Heart right ventricle (tissue), 16 donors: ENCODE results near the gene LAMP5. TPM values are rescaled to one million over a fixed set of nuclear protein-coding genes. Genes with fewer than 3 reads are reported as not detected.

Source experiments
- ATAC-seq, 8 donors: fragments of 200-7000 bp; cut with Tn5 transposase; one replicate each; pipeline ENCODE4 v1.9.1; 2020; ENCODE audit warnings: mild to moderate bottlenecking in 8 of 8, moderate library complexity in 8 of 8, moderate number of reproducible peaks in 1 of 8
- DNase-seq, 2 donors: peaks; one replicate each; pipeline ENCODE4 v3.0.0-alpha.2; 2020
- H3K27ac ChIP-seq, 10 donors: fragments of 200-600 bp; sonication (generic) in 2 of 10; one replicate each; pipeline versions ENCODE4 v1.5.0 to v1.8.0; 2020 to 2022; ENCODE audit warnings: mild to moderate bottlenecking in 3 of 10
- H3K27me3 ChIP-seq, 7 donors: fragments of 200-600 bp; one replicate each; pipeline ENCODE4 v1.8.0; 2021 to 2022; ENCODE audit warnings: mild to moderate bottlenecking in 2 of 7
- H3K36me3 ChIP-seq, 9 donors: fragments of 200-600 bp; sonication (generic) in 1 of 9; one replicate each; pipeline versions ENCODE4 v1.5.0 to v1.8.0; 2020 to 2022; ENCODE audit warnings: mild to moderate bottlenecking in 2 of 9
- H3K4me1 ChIP-seq, 9 donors: fragments of 200-600 bp; sonication (generic) in 1 of 9; one replicate each; pipeline versions ENCODE4 v1.5.0 to v1.8.0; 2020 to 2022; ENCODE audit warnings: mild to moderate bottlenecking in 4 of 9
- H3K4me3 ChIP-seq, 10 donors: fragments of 200-600 bp; sonication (generic) in 2 of 10; one replicate each; pipeline versions ENCODE4 v1.5.0 to v1.8.0; 2020 to 2022; ENCODE audit warnings: mild to moderate bottlenecking in 7 of 10, moderate library complexity in 2 of 10
- H3K9me3 ChIP-seq, 11 donors: fragments of 200-600 bp in 10 of 11; sonication (generic) in 2 of 11; one replicate each; pipeline versions ENCODE4 v1.5.0 to v1.8.0; 2013 to 2022; ENCODE audit warnings: mild to moderate bottlenecking in 2 of 11, control low read depth in 1 of 11, moderate library complexity in 1 of 11
- WGBS, 2 donors: extraction: QIAGEN DNeasy Blood & Tissue Kit; methylation state at CpG; one replicate each; pipeline ENCODE4 v1.1.7; 2013; ENCODE audit warnings: inconsistent platforms in 1 of 2; 5-methylcytosine and 5-hydroxymethylcytosine counted together
- intact Hi-C, 10 donors: fragments of 100-400 bp; cut with DNase I; formaldehyde crosslinking; loops; one replicate each; pipeline versions ENCODE4 v1.11.1 to v1.14.2; 2022
- polyA plus RNA-seq, 2 donors: library from polyadenylated mRNA; stranded (reverse); fragments of 200-250 nt; gene quantifications; one replicate each; pipeline ENCODE4 v1.2.3, GENCODE V29; 2013
- total RNA-seq, 10 donors: library from RNA; stranded (reverse); fragmentation: NEBNext Ultra II Directional in 3 of 10; extraction: Animal tissue kit (Norgen Biotek cat#: 25700) in 3 of 10; gene quantifications; one replicate each; pipeline versions ENCODE4 v1.2.1 to v1.2.4, GENCODE V29; 2021 to 2023
- TF ChIP-seq, protein P1 (sequence below), 9 donors: fragments of 200-600 bp; sonication (generic) in 2 of 9; IDR thresholded peaks; one replicate each; pipeline versions ENCODE4 v1.5.0 to v1.8.0; 2021 to 2022; ENCODE audit warnings: antibody characterized with exemption in 9 of 9, mild to moderate bottlenecking in 5 of 9, moderate library complexity in 1 of 9
- donor health status: Arrhythmogenic right ventricular cardiomyopathy.
- donor health status: ischemic (EF 13 %, LVEDD 7.1; RV severe dilation, severe dysfunction).
- donor health status: healthy with polysubstance abuse.
- donor health status: DM: no; HTN: yes; CAD: no.
- donor health status: DM: no; HTN: no; CAD: no.
- donor health status: ischemic (EF 25% LVEDD 6.9; RV normal size, moderate dysfunction).
- donor health status: ischemic (EF 25% LVEDD 5.7; RV mildly dilated, moderate dysfunction).
- donor health status: healthy.
- donor health status: DM: yes; HTN: yes; CAD: no.
- donor health status: Ischemic cardiomyopathy.
- donor health status: ischemic (EF 35%, LVEDD 5.7; RV mildly dilated, moderate dysfunction).
- donor health status: nonischemic (EF 11% LVEDD 7.7; RV severe dilation, severe dysfunction).
- donor health status: DM: yes; HTN: yes; CAD: no.
- donor health status: PGD.
- donor health status: ischemic (EF 29% LVEDD 5.4; RV normal size, mild dysfunction).
- donor health status: nonischemic (EF 23%, LVEDD 6.1; RV moderate dilation, normal function).

The LAMP5 gene
- total and polyA plus RNA-seq, 12 donors, result 0.04 to 0.16 (median 0.11) TPM; not detected in 7

- TF ChIP-seq, protein P1, sequence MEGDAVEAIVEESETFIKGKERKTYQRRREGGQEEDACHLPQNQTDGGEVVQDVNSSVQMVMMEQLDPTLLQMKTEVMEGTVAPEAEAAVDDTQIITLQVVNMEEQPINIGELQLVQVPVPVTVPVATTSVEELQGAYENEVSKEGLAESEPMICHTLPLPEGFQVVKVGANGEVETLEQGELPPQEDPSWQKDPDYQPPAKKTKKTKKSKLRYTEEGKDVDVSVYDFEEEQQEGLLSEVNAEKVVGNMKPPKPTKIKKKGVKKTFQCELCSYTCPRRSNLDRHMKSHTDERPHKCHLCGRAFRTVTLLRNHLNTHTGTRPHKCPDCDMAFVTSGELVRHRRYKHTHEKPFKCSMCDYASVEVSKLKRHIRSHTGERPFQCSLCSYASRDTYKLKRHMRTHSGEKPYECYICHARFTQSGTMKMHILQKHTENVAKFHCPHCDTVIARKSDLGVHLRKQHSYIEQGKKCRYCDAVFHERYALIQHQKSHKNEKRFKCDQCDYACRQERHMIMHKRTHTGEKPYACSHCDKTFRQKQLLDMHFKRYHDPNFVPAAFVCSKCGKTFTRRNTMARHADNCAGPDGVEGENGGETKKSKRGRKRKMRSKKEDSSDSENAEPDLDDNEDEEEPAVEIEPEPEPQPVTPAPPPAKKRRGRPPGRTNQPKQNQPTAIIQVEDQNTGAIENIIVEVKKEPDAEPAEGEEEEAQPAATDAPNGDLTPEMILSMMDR (IDR thresholded peaks at IDR 0.05), result no peak
- intact Hi-C loops, result no loop called here
Observed at GRCh38 chr20:9570612-9571011, 56.2 kb downstream of the LAMP5 start.

DNA sequence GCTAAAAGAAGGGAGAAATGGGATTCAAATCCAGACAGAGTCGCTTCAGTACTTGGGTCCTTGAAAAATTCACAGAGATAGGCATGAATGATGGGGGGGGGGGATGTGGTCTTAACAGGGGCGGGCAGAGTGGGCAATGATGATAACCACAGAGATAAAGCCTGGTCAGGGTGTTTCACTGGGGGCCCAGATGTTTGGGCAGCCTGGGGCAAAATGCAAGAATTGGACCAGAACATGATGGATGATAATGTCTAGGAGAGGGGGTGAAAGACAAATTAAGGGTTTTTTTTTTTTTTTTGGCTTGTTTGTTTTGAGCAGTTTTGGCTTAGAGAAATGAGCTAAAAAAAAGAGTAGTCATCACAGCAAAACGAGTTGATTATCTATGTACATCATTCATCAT, 57.4 kb downstream of the LAMP5 start:
- no peaks in the 10 kb centered on the region for H3K36me3 ChIP-seq
- H3K4me1 ChIP-seq, result no peaks in the 10 kb centered on the region
- H3K27ac ChIP-seq, result no peak overlapping the region
- intact Hi-C loops, result no loop called here
- H3K9me3 ChIP-seq, result no peaks in the 10 kb centered on the region
- no peak for DNase-seq
- TF ChIP-seq, protein P1 (IDR thresholded peaks at IDR 0.05), result no peak
- no peak for ATAC-seq
- H3K27me3 ChIP-seq, result peaks cover 0 to 54% (median 36%) of the 10 kb centered on the region in 7 donors
- H3K4me3 ChIP-seq, result no peak overlapping the region
- WGBS, 2 donors, result 44 to 46% methylated on average over 3 of the region's 3 CpGs

More at GRCh38 chr20:9570612-9571011, 56.2 kb downstream of the LAMP5 start:
- H3K27ac ChIP-seq, result no peak overlapping the region
- WGBS, 2 donors, result 14 to 24% methylated on average over 2 of the region's 2 CpGs
- ATAC-seq (no peak), DNase-seq (no peak)
- no peaks in the 10 kb centered on the region for H3K36me3 ChIP-seq
- H3K9me3 ChIP-seq, result no peaks in the 10 kb centered on the region
- H3K4me3 ChIP-seq, result no peak overlapping the region
- peaks cover 0 to 55% (median 38%) of the 10 kb centered on the region in 7 donors for H3K27me3 ChIP-seq
- H3K4me1 ChIP-seq, result no peaks in the 10 kb centered on the region

DNA sequence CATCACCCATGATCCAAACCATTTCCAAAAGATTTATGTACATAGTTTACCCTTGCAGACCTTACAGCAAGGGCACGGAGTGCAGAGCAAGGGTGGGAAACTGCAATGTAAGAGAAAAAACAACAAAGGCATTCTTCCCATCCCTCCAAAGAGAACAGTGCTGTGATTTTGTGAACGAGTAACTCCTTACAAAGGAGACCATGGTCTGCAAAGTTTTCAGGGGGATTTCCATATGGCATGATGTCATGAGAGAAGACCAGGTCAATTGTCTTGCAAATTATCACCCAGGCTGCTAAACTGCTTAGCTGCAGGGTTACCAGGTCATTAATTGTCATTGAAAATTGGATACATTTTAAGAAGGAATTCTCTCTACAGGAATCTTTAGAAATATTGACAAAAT, 58.3 kb downstream of the LAMP5 start:
- intact Hi-C loops, result no loop called here
- TF ChIP-seq, protein P1 (IDR thresholded peaks at IDR 0.05), result no peak
- Histone ChIP-seq H3K27me3 (peaks cover 0 to 55% (median 33%) of the 10 kb centered on the region in 7 donors), H3K36me3 (no peaks in the 10 kb centered on the region), H3K9me3 (no peaks in the 10 kb centered on the region), H3K27ac (no peak overlapping the region), H3K4me1 (no peaks in the 10 kb centered on the region), H3K4me3 (no peak overlapping the region)
- DNase-seq, result no peak
- WGBS, 2 donors, result 4 to 12% methylated on average over 2 of the region's 2 CpGs
- ATAC-seq, result no peak

DNA sequence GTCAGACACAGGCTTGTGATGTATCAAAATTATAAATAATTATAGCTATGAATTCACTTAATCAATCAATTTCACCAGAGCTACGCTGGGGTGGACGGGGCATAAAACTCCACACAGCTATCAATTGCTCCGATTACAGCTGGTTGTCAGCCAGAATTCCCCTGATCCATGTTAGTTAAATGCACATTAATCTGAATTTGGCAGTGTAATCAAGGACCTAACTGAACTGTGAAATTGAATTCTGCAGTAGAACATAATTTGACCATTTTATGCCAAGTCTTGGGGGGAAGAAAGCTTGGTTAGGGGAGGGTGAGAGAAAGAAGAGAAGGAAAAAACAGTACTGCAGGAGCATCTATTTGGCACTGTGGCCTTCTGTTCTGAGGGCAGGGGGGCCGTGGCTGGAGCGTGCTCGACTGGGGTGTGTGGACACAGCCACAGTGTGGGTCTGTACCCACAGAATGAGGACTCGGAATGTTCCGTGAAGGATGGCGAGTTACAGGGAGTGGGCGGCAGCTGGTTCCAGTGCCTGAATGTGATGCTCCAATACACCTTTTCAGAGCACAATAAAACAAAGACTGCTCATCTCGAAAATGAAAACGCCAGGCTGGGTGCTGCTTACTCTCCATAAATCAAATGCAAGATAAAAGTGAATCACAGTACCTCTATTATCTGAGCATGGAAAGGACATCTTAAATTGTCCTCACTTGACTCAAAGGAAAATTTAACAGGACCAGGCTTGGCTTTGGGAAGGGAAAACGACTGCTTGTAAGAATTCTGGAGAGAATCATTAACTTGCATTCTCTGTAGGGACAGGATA, 59.2 kb downstream of the LAMP5 start:
- ATAC-seq (no peak), DNase-seq (no peak)
- H3K27me3 ChIP-seq, result peaks cover 0 to 53% (median 31%) of the 10 kb centered on the region in 7 donors
- H3K27ac ChIP-seq, result no peak overlapping the region
- no peaks in the 10 kb centered on the region for H3K4me1 ChIP-seq
- WGBS, 2 donors, result 40 to 41% methylated on average over 13 of the region's 13 CpGs
- TF ChIP-seq, protein P1 (IDR thresholded peaks at IDR 0.05), result no peak
- intact Hi-C loops, result no loop called here
- no peaks in the 10 kb centered on the region for H3K9me3 ChIP-seq
- H3K4me3 ChIP-seq, result no peak overlapping the region
- no peaks in the 10 kb centered on the region for H3K36me3 ChIP-seq
